HL-60 (cell line): Measurements from ENCODE around the gene TGFBR3.

Experiments
- DNase-seq, 2 experiments: peaks; one replicate each; pipeline ENCODE4 v3.0.0-alpha.2; 2010 to 2020; ENCODE audit warnings: low read depth in 1 of 2, low spot score in 1 of 2
- H3K27ac ChIP-seq: fragments of 250-450 bp; sonication (Bioruptor Pico); replicated peaks from 2 replicates; pipeline ENCODE4 v1.5.1; 2020; ENCODE audit warnings: mild to moderate bottlenecking, moderate library complexity
- H3K27me3 ChIP-seq: fragments of 250-450 bp; sonication (Bioruptor Pico); 2 replicates; pipeline ENCODE4 v1.5.1; 2021; ENCODE audit warnings: mild to moderate bottlenecking, moderate library complexity; ENCODE audit not compliant: insufficient read depth, poor library complexity, severe bottlenecking
- H3K4me3 ChIP-seq: replicated peaks from 2 replicates; pipeline ENCODE4 v1.5.1; 2011; ENCODE audit warnings: mild to moderate bottlenecking, control low read depth, low read length; ENCODE audit not compliant: insufficient read depth
- GABPA ChIP-seq: IDR thresholded peaks from 2 replicates; pipeline ENCODE4 v1.6.1; 2012; ENCODE audit warnings: low read depth
- POLR2AphosphoS5 ChIP-seq: IDR thresholded peaks from 2 replicates; pipeline ENCODE4 v1.6.1; 2012; ENCODE audit warnings: low read depth
- SPI1 ChIP-seq: IDR thresholded peaks from 2 replicates; pipeline ENCODE4 v1.6.1; 2012; ENCODE audit warnings: low read depth, mild to moderate bottlenecking, borderline replicate concordance
- TF ChIP-seq, protein P1 (sequence below): IDR thresholded peaks from one replicate; pipeline ENCODE4 v1.5.1; 2011; ENCODE audit warnings: low read length, control low read depth, inconsistent platforms; ENCODE audit not compliant: insufficient read depth
- TF ChIP-seq, protein P2 (sequence below): IDR thresholded peaks from 2 replicates; pipeline ENCODE4 v1.6.1; 2012; ENCODE audit warnings: low read depth; ENCODE audit not compliant: insufficient replicate concordance

The TGFBR3 gene

DNA sequence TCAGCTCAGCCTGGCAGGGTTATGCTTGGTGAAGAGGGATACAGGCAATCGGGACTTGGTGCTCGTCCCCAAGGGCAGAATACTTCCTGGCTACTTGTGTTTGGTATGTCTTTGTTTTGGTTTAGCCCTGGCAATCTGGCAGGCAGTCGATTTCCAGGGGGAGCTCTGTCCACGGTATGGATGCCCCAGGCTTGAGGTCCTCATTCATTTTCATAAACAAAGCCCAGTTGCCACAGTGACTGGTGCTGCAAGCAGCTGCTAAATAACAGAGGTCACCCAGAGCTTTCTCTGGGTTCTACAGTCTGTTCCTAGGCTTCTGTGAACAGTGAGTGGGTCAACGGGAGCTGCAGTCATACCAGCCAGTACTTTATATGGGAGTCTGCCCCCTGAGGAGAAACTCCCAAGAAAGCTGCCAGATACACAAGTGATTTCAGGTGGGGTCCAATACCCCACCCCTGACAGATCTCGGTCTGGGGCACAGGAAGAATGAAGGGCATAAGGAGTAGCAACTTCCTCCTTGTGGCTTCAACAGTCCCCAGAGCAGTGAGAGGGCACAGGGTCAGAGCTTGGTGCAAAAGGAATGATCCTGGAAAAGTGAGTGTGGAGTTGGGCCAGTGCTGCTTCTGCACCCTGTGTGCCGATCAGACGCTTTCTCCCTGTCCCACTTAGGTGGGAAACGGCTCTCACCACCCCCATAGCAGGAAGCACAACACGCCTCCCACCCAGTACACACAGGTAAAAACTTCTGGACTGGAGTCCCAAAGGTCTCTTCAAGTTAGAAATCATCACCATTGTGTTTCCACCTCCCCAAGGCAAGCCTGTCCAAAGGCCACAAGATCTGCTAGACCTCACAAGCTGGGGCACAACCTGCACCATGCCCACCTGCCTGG is 55.5 kb downstream of the TGFBR3 start:
- peak in 1 of 2 experiments; percentile 20 for DNase-seq
- Histone ChIP-seq H3K4me3 (no peak overlapping the region), H3K27ac (no peak overlapping the region), H3K27me3 (no peaks in the 10 kb centered on the region)
- TF ChIP-seq POLR2AphosphoS5 (no peak), GABPA (no peak), SPI1 (no peak)
- TF ChIP-seq, protein P1, sequence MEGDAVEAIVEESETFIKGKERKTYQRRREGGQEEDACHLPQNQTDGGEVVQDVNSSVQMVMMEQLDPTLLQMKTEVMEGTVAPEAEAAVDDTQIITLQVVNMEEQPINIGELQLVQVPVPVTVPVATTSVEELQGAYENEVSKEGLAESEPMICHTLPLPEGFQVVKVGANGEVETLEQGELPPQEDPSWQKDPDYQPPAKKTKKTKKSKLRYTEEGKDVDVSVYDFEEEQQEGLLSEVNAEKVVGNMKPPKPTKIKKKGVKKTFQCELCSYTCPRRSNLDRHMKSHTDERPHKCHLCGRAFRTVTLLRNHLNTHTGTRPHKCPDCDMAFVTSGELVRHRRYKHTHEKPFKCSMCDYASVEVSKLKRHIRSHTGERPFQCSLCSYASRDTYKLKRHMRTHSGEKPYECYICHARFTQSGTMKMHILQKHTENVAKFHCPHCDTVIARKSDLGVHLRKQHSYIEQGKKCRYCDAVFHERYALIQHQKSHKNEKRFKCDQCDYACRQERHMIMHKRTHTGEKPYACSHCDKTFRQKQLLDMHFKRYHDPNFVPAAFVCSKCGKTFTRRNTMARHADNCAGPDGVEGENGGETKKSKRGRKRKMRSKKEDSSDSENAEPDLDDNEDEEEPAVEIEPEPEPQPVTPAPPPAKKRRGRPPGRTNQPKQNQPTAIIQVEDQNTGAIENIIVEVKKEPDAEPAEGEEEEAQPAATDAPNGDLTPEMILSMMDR: no peak
- TF ChIP-seq, protein P2, sequence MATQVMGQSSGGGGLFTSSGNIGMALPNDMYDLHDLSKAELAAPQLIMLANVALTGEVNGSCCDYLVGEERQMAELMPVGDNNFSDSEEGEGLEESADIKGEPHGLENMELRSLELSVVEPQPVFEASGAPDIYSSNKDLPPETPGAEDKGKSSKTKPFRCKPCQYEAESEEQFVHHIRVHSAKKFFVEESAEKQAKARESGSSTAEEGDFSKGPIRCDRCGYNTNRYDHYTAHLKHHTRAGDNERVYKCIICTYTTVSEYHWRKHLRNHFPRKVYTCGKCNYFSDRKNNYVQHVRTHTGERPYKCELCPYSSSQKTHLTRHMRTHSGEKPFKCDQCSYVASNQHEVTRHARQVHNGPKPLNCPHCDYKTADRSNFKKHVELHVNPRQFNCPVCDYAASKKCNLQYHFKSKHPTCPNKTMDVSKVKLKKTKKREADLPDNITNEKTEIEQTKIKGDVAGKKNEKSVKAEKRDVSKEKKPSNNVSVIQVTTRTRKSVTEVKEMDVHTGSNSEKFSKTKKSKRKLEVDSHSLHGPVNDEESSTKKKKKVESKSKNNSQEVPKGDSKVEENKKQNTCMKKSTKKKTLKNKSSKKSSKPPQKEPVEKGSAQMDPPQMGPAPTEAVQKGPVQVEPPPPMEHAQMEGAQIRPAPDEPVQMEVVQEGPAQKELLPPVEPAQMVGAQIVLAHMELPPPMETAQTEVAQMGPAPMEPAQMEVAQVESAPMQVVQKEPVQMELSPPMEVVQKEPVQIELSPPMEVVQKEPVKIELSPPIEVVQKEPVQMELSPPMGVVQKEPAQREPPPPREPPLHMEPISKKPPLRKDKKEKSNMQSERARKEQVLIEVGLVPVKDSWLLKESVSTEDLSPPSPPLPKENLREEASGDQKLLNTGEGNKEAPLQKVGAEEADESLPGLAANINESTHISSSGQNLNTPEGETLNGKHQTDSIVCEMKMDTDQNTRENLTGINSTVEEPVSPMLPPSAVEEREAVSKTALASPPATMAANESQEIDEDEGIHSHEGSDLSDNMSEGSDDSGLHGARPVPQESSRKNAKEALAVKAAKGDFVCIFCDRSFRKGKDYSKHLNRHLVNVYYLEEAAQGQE: no peak

DNA sequence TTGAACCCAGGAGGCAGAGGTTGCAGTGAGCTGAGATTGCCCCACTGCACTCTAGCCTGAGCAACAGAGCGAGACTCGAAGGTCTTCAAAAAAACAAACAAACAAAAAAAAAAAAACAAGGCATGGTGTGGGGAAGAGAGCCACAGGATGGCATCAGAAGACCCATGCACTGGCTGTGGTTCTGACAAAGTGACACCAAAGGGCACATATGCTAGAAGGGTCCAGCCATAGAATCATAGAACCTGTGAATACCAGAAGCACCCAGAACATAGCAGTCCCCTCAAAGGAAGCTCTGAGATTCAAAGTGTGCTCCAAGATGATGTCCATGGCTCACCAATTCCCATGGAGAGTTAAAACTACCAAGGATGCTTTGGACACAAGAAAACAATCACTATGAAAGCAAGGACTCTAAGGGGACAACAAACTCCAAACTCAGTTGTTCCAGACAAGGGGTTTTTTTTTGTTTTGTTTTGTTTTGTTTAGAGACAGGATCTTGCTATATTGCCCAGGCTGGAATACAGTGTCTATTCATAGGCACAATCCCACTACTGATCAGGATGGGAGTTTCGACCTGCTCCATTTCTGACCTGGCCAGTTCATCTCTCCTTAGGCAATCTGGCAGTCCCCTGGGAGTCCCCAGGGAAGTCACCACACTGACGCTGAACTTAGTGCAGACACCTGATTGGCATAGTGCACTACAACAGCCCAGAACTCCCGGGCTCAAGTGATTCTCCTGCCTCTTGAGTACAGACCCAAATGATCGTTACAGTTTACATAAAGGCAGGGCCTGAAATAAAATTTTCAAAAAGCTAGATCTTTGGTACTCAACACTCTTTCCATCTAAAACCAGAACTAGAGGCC is 56.4 kb downstream of the TGFBR3 start:
- Histone ChIP-seq H3K27me3 (no peaks in the 10 kb centered on the region), H3K27ac (no peak overlapping the region)

More for the DNA sequence above, 56.4 kb downstream of the TGFBR3 start:
- TF ChIP-seq, protein P1: no peak
- TF ChIP-seq GABPA (no peak), POLR2AphosphoS5 (no peak), SPI1 (no peak)
- TF ChIP-seq, protein P2: no peak
- no peak for DNase-seq
- no peak overlapping the region for H3K4me3 ChIP-seq
